Suprapubic skin (tissue), 4 donors: ENCODE results near the gene KRTAP2-2.
"Not testable (repeated sequence)": the region's sequence is repeated elsewhere in the genome, so short reads cannot be mapped to it uniquely, and the experiment has no call there.

ENCODE experiments used
- POLR2A ChIP-seq, 2 donors: fragments of 450-650 bp; IDR thresholded peaks; one replicate each; pipeline ENCODE4 v1.6.1; 2017; ENCODE audit warnings: antibody characterized with exemption in 2 of 2, mild to moderate bottlenecking in 2 of 2, moderate library complexity in 2 of 2
- POLR2AphosphoS5 ChIP-seq, 3 donors: sonication (generic); formaldehyde crosslinking; IDR thresholded peaks; one replicate each; pipeline ENCODE4 v1.6.1; 2017; ENCODE audit warnings: antibody characterized with exemption in 3 of 3
- TF ChIP-seq, protein P1 (sequence below), 2 donors: fragments of 200-600 bp in 1 of 2; fragments of 450-650 bp in 1 of 2; sonication (generic) in 1 of 2; IDR thresholded peaks; one replicate each; pipeline ENCODE4 v1.5.1; 2016 to 2019; ENCODE audit warnings: antibody characterized with exemption in 2 of 2, mild to moderate bottlenecking in 1 of 2, moderate library complexity in 1 of 2

DNA sequence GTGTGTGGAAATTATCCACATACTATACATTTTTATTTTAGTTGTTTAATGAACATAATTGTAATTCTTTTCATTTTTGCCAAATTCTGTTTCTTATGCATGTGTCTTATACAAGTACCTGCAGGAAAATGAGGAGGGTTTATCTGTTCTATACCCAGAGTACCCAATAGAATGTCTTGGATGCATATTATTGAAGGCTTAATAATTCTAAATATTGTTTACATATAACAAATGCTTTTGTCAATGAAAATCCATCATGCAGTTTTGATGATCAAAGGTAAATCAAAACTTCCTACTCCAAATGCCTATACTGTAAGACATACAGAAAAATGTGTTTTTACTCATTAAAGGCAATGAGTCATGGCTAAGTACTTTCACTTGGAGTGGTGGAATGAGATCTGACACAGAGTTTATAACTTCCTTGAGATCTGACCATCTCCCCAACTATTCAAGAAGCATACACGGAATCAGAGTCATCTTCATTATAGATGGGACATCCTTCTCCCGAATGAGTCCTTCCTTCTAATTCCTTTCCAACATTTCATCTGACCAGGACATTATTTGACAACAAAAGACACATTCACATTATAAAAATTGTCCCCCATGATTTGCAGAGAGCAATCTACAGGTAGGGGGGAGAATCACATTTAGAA is 49.5 kb upstream of the KRTAP2-2 start:
- TF ChIP-seq, protein P1, sequence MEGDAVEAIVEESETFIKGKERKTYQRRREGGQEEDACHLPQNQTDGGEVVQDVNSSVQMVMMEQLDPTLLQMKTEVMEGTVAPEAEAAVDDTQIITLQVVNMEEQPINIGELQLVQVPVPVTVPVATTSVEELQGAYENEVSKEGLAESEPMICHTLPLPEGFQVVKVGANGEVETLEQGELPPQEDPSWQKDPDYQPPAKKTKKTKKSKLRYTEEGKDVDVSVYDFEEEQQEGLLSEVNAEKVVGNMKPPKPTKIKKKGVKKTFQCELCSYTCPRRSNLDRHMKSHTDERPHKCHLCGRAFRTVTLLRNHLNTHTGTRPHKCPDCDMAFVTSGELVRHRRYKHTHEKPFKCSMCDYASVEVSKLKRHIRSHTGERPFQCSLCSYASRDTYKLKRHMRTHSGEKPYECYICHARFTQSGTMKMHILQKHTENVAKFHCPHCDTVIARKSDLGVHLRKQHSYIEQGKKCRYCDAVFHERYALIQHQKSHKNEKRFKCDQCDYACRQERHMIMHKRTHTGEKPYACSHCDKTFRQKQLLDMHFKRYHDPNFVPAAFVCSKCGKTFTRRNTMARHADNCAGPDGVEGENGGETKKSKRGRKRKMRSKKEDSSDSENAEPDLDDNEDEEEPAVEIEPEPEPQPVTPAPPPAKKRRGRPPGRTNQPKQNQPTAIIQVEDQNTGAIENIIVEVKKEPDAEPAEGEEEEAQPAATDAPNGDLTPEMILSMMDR (IDR thresholded peaks at IDR 0.05): not testable (repeated sequence)
- not testable (repeated sequence) for TF ChIP-seq POLR2A, POLR2AphosphoS5 (IDR thresholded peaks at IDR 0.05)
